Measurements from ENCODE around the gene MET.
"Not testable (repeated sequence)": the region's sequence is repeated elsewhere in the genome, so short reads cannot be mapped to it uniquely, and the experiment has no call there.

Gene MET

DNA sequence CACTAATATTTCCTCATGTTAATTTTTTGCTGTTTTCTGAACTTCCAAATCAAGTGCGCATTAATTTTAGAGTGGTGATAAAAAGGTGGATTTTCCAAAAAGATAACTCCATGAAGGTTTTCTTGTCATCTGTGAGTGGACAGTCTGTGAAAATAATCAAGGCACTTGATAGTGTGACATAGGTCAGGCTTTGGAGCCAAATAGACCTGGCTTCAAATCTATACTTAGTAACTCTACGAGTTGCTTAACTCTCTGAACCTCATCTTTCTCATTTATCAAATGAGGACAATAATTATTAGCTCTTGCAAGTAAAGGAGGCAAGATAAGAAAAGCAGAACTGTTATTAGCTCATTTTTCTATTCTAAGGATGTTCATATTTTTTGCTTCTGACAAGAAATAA lies 24.7 kb upstream of the MET start:
- no peak for TF ChIP-seq GATA1 (IDR thresholded peaks at IDR 0.05; ENCODE audit: low read depth, low read length)
- TF ChIP-seq POLR2A (IDR thresholded peaks at IDR 0.05; ENCODE audit: low read length) = no peak
- DNase-seq = no peak

- TF ChIP-seq GATA1 (IDR thresholded peaks at IDR 0.05; ENCODE audit: low read depth, low read length) (no peak), POLR2A (IDR thresholded peaks at IDR 0.05; ENCODE audit: low read length) (no peak)
- DNase-seq = no peak
These were observed 24.1 kb upstream of the MET start for GRCh38 chr7:116647861-116648260.

- no peak for DNase-seq
- TF ChIP-seq GATA1 (IDR thresholded peaks at IDR 0.05; ENCODE audit: low read depth, low read length) (no peak), POLR2A (IDR thresholded peaks at IDR 0.05; ENCODE audit: low read length) (no peak)
These were observed 21.6 kb upstream of the MET start for GRCh38 chr7:116650436-116650835.

DNA sequence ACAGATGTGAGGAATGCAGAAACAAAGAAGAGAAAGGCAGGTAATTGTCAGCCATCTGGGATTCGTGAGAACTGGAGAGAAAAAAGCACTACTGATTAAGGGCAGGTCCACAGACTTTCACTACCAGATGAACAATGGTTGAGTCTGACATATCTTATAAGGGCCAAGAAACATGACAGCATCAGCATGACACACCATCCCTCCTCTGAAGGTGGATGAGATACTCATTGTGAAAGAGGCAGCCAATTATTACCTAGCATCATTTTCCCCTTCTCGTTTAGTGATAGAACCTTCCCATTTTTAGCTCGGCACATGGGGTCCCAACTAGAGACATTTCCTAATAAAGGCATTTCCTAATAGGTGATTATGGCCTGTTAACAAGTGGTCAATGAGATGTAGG lies 19.2 kb upstream of the MET start:
- no peak for DNase-seq
- TF ChIP-seq POLR2A (IDR thresholded peaks at IDR 0.05; ENCODE audit: low read length) (no peak), GATA1 (IDR thresholded peaks at IDR 0.05; ENCODE audit: low read depth, low read length) (no peak)

- TF ChIP-seq GATA1 (IDR thresholded peaks at IDR 0.05; ENCODE audit: low read depth, low read length) = no peak
- TF ChIP-seq POLR2A (IDR thresholded peaks at IDR 0.05; ENCODE audit: low read length) = no peak
- DNase-seq = no peak
These were observed 18.8 kb upstream of the MET start for GRCh38 chr7:116653204-116653603.

- no peak for DNase-seq
- TF ChIP-seq GATA1 (IDR thresholded peaks at IDR 0.05; ENCODE audit: low read depth, low read length) (no peak), POLR2A (IDR thresholded peaks at IDR 0.05; ENCODE audit: low read length) (no peak)
These were observed 18.4 kb upstream of the MET start for GRCh38 chr7:116653646-116654045.

- DNase-seq = not testable (repeated sequence)
These were observed 12.7 kb upstream of the MET start for GRCh38 chr7:116659248-116659647.

GRCh38 chr7:116661865-116662264 lies 10.1 kb upstream of the MET start:
- no peak for TF ChIP-seq POLR2A (IDR thresholded peaks at IDR 0.05; ENCODE audit: low read length)
- TF ChIP-seq GATA1 (IDR thresholded peaks at IDR 0.05; ENCODE audit: low read depth, low read length) = no peak
- no peak for DNase-seq

DNA sequence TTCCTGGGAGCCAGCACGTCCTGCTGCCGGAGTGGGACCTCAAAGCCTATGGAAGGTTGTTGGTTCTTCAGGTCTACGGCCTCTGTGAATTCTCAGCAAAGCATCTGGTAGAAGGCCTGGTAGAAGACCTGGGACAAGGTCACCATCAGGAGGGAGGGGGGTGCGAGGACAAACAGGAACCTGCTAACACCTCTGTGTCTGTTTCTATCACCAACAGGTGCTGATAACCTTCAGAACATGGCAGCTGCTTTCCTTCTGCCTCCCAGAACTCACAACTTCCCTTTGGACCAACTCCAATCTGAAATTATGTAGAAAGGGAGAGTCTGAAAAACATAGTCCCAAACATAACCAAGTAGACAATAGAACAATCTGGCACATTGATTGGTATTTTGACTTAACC lies 8.3 kb upstream of the MET start:
- no peak for DNase-seq
- TF ChIP-seq GATA1 (IDR thresholded peaks at IDR 0.05; ENCODE audit: low read depth, low read length) (no peak), POLR2A (IDR thresholded peaks at IDR 0.05; ENCODE audit: low read length) (no peak)

DNA sequence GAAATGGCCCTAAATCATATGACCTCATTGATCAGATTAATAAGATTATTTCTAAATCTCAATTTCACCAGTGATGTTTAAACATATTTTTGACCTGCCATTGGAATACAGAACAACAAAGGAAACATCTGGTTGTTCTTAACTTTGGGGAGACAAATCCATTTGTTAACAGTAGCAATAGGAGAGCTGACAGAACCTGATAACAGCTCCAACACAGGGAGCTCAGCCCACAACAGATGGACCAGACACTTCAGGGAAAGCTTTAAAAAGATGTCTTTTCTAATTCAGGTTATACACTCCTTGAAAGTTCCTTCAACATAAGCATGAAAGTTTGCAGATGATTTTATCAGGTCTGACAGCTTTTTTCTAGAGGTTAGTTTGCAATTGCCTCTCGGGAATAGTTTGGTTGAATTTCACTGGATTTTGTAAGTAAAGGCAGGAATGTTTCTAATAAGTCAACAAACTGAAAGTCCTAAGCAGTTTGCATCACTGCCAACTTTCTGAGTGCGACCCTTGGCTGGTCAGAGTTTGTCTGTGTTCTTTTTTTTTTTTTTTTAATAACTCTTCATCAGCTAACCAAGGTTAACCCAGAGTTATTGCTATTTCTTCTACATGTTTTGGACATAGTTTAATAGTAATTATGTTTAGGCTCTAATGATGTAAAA lies 6.5 kb upstream of the MET start:
- DNase-seq = no peak
- TF ChIP-seq POLR2A (IDR thresholded peaks at IDR 0.05; ENCODE audit: low read length) (no peak), GATA1 (IDR thresholded peaks at IDR 0.05; ENCODE audit: low read depth, low read length) (no peak)

DNA sequence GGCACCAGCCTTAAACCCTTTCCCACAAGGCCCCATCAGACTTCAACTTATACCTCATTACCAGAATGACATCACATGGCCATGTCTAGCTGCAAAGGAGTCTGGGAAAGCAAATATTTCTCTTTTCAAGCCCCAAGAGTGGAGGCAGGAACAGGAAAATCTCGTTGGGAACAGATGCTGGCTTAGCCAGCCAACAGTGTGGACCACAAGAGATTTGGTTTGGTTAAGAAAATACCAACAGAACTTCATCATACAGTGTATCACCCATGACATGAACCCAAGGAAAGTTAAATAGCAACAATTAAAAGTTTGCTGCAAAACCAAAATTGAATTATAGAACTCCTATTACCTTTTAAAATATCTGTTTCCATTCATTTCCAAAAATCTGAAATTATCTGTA lies 2.2 kb upstream of the MET start:
- TF ChIP-seq POLR2A (IDR thresholded peaks at IDR 0.05; ENCODE audit: low read length) = no peak
- no peak for TF ChIP-seq GATA1 (IDR thresholded peaks at IDR 0.05; ENCODE audit: low read depth, low read length)
- DNase-seq = no peak

DNA sequence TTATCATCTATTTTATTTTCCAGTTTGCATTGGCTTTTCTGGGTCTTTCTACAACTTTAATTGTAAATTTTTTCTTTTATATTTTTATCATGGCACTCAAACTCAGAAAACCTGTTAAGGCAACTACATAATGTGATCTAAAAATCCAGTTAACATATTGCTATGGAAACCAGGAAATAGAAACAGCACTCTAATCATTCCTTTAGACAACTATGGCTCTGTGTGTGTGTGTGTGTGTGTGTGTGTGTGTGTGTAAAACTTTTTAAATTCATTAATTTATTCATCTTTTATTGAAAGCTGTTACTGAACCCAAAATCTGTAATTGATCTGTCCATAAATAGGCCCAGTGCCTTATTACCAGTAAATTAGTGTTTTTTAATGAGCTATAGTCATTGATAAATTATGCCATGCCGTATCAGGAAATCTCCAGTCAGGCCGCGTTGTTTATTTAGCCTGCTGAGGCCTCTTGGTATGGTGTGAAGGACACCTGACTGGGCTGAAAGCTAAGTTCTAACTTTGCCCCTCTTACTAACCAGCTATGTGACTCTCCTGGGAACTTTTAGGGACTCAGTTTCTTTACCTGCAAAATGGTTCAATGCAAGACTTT lies 1.5 kb upstream of the MET start:
- TF ChIP-seq GATA1 (IDR thresholded peaks at IDR 0.05; ENCODE audit: low read depth, low read length) (no peak), POLR2A (IDR thresholded peaks at IDR 0.05; ENCODE audit: low read length) (no peak)
- DNase-seq = no peak

GRCh38 chr7:116671111-116671510 lies 885 bp upstream of the MET start:
- TF ChIP-seq POLR2A (IDR thresholded peaks at IDR 0.05; ENCODE audit: low read length) (no peak), GATA1 (IDR thresholded peaks at IDR 0.05; ENCODE audit: low read depth, low read length) (no peak)
- DNase-seq = no peak

- DNase-seq = no peak
- TF ChIP-seq GATA1 (IDR thresholded peaks at IDR 0.05; ENCODE audit: low read depth, low read length) (no peak), POLR2A (IDR thresholded peaks at IDR 0.05; ENCODE audit: low read length) (no peak)
These were observed 830 bp downstream of the MET start for GRCh38 chr7:116672596-116673456.

GRCh38 chr7:116673457-116673865 lies 1.5 kb downstream of the MET start:
- no peak for TF ChIP-seq GATA1 (IDR thresholded peaks at IDR 0.05; ENCODE audit: low read depth, low read length)
- no peak for TF ChIP-seq POLR2A (IDR thresholded peaks at IDR 0.05; ENCODE audit: low read length)
- no peak for DNase-seq

Data from erythroblast (primary cell).